T-cell (primary cell): Measurements from ENCODE around the gene PTPRR. TPM values are rescaled to one million over a fixed set of nuclear protein-coding genes. Genes with fewer than 3 reads are reported as not detected.

ENCODE experiments used
- ATAC-seq, 4 experiments: fragments of 200-7000 bp in 3 of 4; fragments of 150-1000 bp in 1 of 4; cut with Tn5 transposase; replicated peaks in 1 of 4; 1 replicate in 3 of 4; 2 replicates in 1 of 4; pipeline ENCODE4 v1.10.0; 2021; ENCODE audit warnings: moderate library complexity in 3 of 4, mild to moderate bottlenecking in 2 of 4, moderate number of reproducible peaks in 1 of 4
- CTCF ChIA-PET, 2 donors: fragments of 300-600 bp; sonication (Branson Sonifier 250); formaldehyde crosslinking; loops; one replicate each; lab custom pipeline; 2022; ENCODE audit warnings: antibody characterized with exemption in 2 of 2; lab: Charles Lee
- POLR2A ChIA-PET, 2 donors: fragments of 300-600 bp; sonication (Branson Sonifier 250); formaldehyde crosslinking; loops; one replicate each; lab custom pipeline; 2022; ENCODE audit warnings: antibody characterized with exemption in 2 of 2; lab: Charles Lee
- DNase-seq, 35 experiments: peaks; one replicate each; pipeline versions ENCODE4 v3.0.0 to v3.0.0-alpha.2; 2013 to 2023
- H3K27ac ChIP-seq: one replicate; pipeline ENCODE4 v1.5.1; 2013; ENCODE audit warnings: low read length
- H3K27me3 ChIP-seq, 2 experiments: replicated peaks in 1 of 2; 1 replicate in 1 of 2; 2 replicates in 1 of 2; pipeline versions ENCODE4 v1.6.1 to v1.7.0; 2013; ENCODE audit warnings: low read length in 1 of 2, mixed read lengths in 1 of 2; ENCODE audit not compliant: control insufficient read depth in 2 of 2, insufficient read depth in 2 of 2; ENCODE audit errors: extremely low read depth in 1 of 2
- H3K36me3 ChIP-seq, 2 donors: 1 replicate in 1 of 2; 2 replicates in 1 of 2; pipeline versions ENCODE4 v1.6.1 to v1.7.0; 2013; ENCODE audit warnings: low read length in 1 of 2; ENCODE audit not compliant: control insufficient read depth in 2 of 2, insufficient read depth in 1 of 2; ENCODE audit errors: extremely low read depth in 1 of 2
- H3K4me1 ChIP-seq, 2 experiments: 1 replicate in 1 of 2; 2 replicates in 1 of 2; pipeline versions ENCODE4 v1.6.1 to v1.7.0; 2013; ENCODE audit warnings: low read length in 2 of 2, mixed read lengths in 1 of 2; ENCODE audit not compliant: insufficient read depth in 2 of 2, control insufficient read depth in 1 of 2; ENCODE audit errors: extremely low read depth in 1 of 2
- H3K4me3 ChIP-seq, 2 donors: 1 replicate in 1 of 2; 2 replicates in 1 of 2; pipeline versions ENCODE4 v1.5.1 to v1.7.0; 2013; ENCODE audit warnings: mild to moderate bottlenecking in 2 of 2, low read length in 1 of 2, moderate library complexity in 1 of 2; ENCODE audit not compliant: control insufficient read depth in 1 of 2; ENCODE audit errors: extremely low read depth in 1 of 2
- H3K9me3 ChIP-seq: 2 replicates; pipeline ENCODE4 v1.7.0; 2013
- H3K27ac Mint-ChIP-seq, 2 donors: one replicate each; pipeline ENCODE4 v1.8.0; 2020 to 2021; ENCODE audit warnings: mild to moderate bottlenecking in 2 of 2, mixed read lengths in 2 of 2
- H3K27me3 Mint-ChIP-seq, 2 donors: one replicate each; pipeline ENCODE4 v1.8.0; 2021 to 2022; ENCODE audit warnings: mixed read lengths in 2 of 2
- H3K36me3 Mint-ChIP-seq: one replicate; pipeline ENCODE4 v1.8.0; 2021; ENCODE audit warnings: mixed read lengths
- H3K4me1 Mint-ChIP-seq, 3 donors: one replicate each; pipeline ENCODE4 v1.8.0; 2020 to 2022; ENCODE audit warnings: mixed read lengths in 3 of 3, mild to moderate bottlenecking in 1 of 3
- H3K4me3 Mint-ChIP-seq, 3 donors: one replicate each; pipeline ENCODE4 v1.8.0; 2020 to 2022; ENCODE audit warnings: mild to moderate bottlenecking in 3 of 3, mixed read lengths in 3 of 3, moderate library complexity in 3 of 3
- H3K9me3 Mint-ChIP-seq, 3 donors: one replicate each; pipeline ENCODE4 v1.8.0; 2020 to 2022; ENCODE audit warnings: mixed read lengths in 3 of 3
- WGBS: methylation state at CpG from one replicate; pipeline ENCODE4 v1.1.5; 2013; ENCODE audit warnings: missing lambda C conversion rate; ENCODE audit not compliant: insufficient coverage; 5-methylcytosine and 5-hydroxymethylcytosine counted together
- total RNA-seq, 35 experiments: library from RNA in 6 of 35; stranded (reverse) in 6 of 35; fragments of 120-200 nt in 1 of 35; gene quantifications; one replicate each; pipeline versions ENCODE4 v1.2.1 to v1.2.4 and lab custom pipeline; 2013 to 2026

PTPRR gene
- total RNA-seq, 5 donors from 2014 or later (not counting 1 experiment from before 2014, with no cell fraction given) = not detected

DNA sequence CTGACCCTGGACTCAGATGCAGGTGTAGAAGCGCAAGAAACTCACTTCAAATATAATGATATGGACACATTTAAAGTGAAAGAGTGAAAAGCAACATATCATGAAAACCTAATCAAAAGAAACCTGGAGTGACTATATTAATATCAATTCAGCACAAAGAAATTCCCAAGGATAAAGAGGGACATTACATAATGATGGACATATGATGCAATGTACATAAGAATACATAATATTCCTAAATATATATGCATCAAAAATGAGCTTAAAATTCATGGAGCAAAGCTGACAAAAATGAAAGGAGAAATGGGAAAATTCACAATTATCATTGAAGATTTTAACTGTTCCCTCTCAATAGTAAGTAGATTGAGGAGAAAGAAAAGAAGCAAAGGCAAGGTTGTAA lies 24.6 kb downstream of the PTPRR start:
- no peaks in the 10 kb centered on the region for H3K4me1 Mint-ChIP-seq
- no peak overlapping the region for H3K27ac Mint-ChIP-seq
- no peak overlapping the region for H3K4me3 ChIP-seq
- H3K36me3 ChIP-seq = no peaks in the 10 kb centered on the region
- ChIA-PET POLR2A (no interaction called here), CTCF (no interaction called here)
- no peaks in the 10 kb centered on the region for H3K9me3 ChIP-seq
- peaks cover 0 to 3% of the 10 kb centered on the region in 2 donors for H3K27me3 Mint-ChIP-seq
- no peak overlapping the region for H3K4me3 Mint-ChIP-seq
- H3K4me1 ChIP-seq = no peaks in the 10 kb centered on the region
- H3K27me3 ChIP-seq = no peaks in the 10 kb centered on the region
- DNase-seq (no peak), ATAC-seq (no peak)
- no peak overlapping the region for H3K27ac ChIP-seq
- H3K36me3 Mint-ChIP-seq = no peaks in the 10 kb centered on the region
- H3K9me3 Mint-ChIP-seq = peaks cover 6 to 14% (median 12%) of the 10 kb centered on the region in 3 donors
- no CpG with 5 or more reads among the region's 1 CpG for WGBS

GRCh38 chr12:70892593-70892992 lies 27.9 kb downstream of the PTPRR start:
- Histone ChIP-seq H3K4me3 (no peak overlapping the region), H3K4me1 (no peaks in the 10 kb centered on the region), H3K27me3 (peaks cover 0 to 2% of the 10 kb centered on the region in 2 experiments), H3K27ac (no peak overlapping the region), H3K36me3 (no peaks in the 10 kb centered on the region), H3K9me3 (no peaks in the 10 kb centered on the region)
- ChIA-PET CTCF (no interaction called here), POLR2A (no interaction called here)
- Mint-ChIP-seq H3K27me3 (peaks cover 0 to 3% of the 10 kb centered on the region in 2 donors), H3K27ac (no peak overlapping the region), H3K4me1 (no peaks in the 10 kb centered on the region), H3K36me3 (no peaks in the 10 kb centered on the region), H3K9me3 (peaks cover 8 to 12% (median 8%) of the 10 kb centered on the region in 3 donors), H3K4me3 (no peak overlapping the region)
- no peak for DNase-seq
- no CpG with 5 or more reads among the region's 5 CpGs for WGBS
- ATAC-seq = no peak

- H3K4me3 Mint-ChIP-seq = no peak overlapping the region
- ChIA-PET POLR2A (no interaction called here), CTCF (no interaction called here)
- H3K9me3 Mint-ChIP-seq = peaks cover 5 to 9% (median 6%) of the 10 kb centered on the region in 3 donors
- DNase-seq = no peak
- ATAC-seq = no peak
- H3K4me1 Mint-ChIP-seq = no peaks in the 10 kb centered on the region
- Histone ChIP-seq H3K27me3 (peaks cover 0 to 2% of the 10 kb centered on the region in 2 experiments), H3K4me1 (no peaks in the 10 kb centered on the region), H3K27ac (no peak overlapping the region), H3K9me3 (no peaks in the 10 kb centered on the region), H3K36me3 (no peaks in the 10 kb centered on the region), H3K4me3 (no peak overlapping the region)
- no CpG with 5 or more reads among the region's 1 CpG for WGBS
- peaks cover 0 to 1% of the 10 kb centered on the region in 2 donors for H3K27me3 Mint-ChIP-seq
- no peaks in the 10 kb centered on the region for H3K36me3 Mint-ChIP-seq
- H3K27ac Mint-ChIP-seq = no peak overlapping the region
Measured at GRCh38 chr12:70890895-70891832, 29.4 kb downstream of the PTPRR start.

DNA sequence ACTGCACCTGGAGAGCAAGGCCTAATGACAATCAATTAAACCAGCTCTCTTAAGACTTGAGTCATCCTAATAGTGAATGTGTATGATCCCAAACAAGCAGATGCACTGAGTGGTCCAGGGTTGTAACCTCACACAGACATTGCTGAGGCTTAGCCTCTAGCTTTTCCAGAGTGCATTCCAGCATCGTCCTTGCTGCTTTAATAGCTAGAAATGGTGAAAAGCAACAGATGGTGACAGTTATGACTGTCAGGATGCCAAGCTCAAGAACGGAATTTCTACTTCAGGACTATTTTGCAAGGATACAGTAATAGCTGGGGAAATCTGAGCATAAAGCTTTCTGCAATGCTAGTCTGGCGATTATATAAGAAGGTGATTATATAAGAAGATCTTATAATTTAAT lies 34.6 kb downstream of the PTPRR start:
- H3K27me3 ChIP-seq = peaks cover 0 to 2% of the 10 kb centered on the region in 2 experiments
- no peaks in the 10 kb centered on the region for H3K4me1 ChIP-seq
- ChIA-PET CTCF (no interaction called here), POLR2A (no interaction called here)
- no peaks in the 10 kb centered on the region for H3K36me3 ChIP-seq
- no peak overlapping the region for H3K4me3 Mint-ChIP-seq
- no peaks in the 10 kb centered on the region for H3K27me3 Mint-ChIP-seq
- H3K4me3 ChIP-seq = no peak overlapping the region
- no peaks in the 10 kb centered on the region for H3K36me3 Mint-ChIP-seq
- H3K27ac Mint-ChIP-seq = no peak overlapping the region
- H3K9me3 ChIP-seq = no peaks in the 10 kb centered on the region
- no peaks in the 10 kb centered on the region for H3K4me1 Mint-ChIP-seq
- DNase-seq (no peak), ATAC-seq (no peak)
- WGBS = 57% methylated on average over 1 of the region's 3 CpGs
- peaks cover 0 to 5% (median 0%) of the 10 kb centered on the region in 3 donors for H3K9me3 Mint-ChIP-seq
- H3K27ac ChIP-seq = no peak overlapping the region

- no peak overlapping the region for H3K4me3 ChIP-seq
- H3K36me3 Mint-ChIP-seq = no peaks in the 10 kb centered on the region
- no peaks in the 10 kb centered on the region for H3K27me3 Mint-ChIP-seq
- no peaks in the 10 kb centered on the region for H3K4me1 ChIP-seq
- no peaks in the 10 kb centered on the region for H3K36me3 ChIP-seq
- no peak overlapping the region for H3K4me3 Mint-ChIP-seq
- H3K27ac Mint-ChIP-seq = no peak overlapping the region
- WGBS = 33% methylated on average over 1 of the region's 1 CpG
- H3K9me3 Mint-ChIP-seq = no peaks in the 10 kb centered on the region
- ChIA-PET CTCF (no interaction called here), POLR2A (no interaction called here)
- no peak for DNase-seq
- no peaks in the 10 kb centered on the region for H3K9me3 ChIP-seq
- peaks cover 0 to 2% of the 10 kb centered on the region in 2 experiments for H3K27me3 ChIP-seq
- no peak overlapping the region for H3K27ac ChIP-seq
- ATAC-seq = no peak
- no peaks in the 10 kb centered on the region for H3K4me1 Mint-ChIP-seq
Measured at GRCh38 chr12:70883855-70884254, 36.7 kb downstream of the PTPRR start.

DNA sequence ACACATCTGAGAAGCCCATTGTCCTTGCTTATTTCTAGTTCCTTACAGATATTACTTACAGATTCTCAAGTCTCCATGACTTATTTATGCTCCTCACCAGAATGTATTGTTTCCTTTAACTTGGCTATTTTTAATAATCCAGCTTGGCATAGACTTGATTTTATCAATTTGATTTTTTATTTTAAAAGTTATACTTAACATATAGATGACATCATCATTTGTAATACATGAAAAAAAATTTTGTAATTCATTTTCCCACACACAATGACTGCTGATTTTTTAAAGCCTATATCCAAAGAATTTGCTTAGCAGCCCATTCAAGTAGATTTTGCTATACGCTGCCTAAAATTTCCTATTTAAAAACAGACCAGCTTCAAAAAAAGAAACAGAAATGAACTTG lies 39.8 kb downstream of the PTPRR start:
- H3K36me3 ChIP-seq = no peaks in the 10 kb centered on the region
- WGBS = no CpG with 5 or more reads among the region's 1 CpG
- no peak for ATAC-seq
- Mint-ChIP-seq H3K4me3 (no peak overlapping the region), H3K36me3 (no peaks in the 10 kb centered on the region), H3K27me3 (no peaks in the 10 kb centered on the region), H3K27ac (no peak overlapping the region), H3K4me1 (no peaks in the 10 kb centered on the region), H3K9me3 (peaks cover 0 to 4% (median 3%) of the 10 kb centered on the region in 3 donors)
- POLR2A ChIA-PET = no interaction called here
- H3K9me3 ChIP-seq = no peaks in the 10 kb centered on the region
- no peak overlapping the region for H3K4me3 ChIP-seq
- CTCF ChIA-PET = no interaction called here
- no peaks in the 10 kb centered on the region for H3K27me3 ChIP-seq
- H3K27ac ChIP-seq = no peak overlapping the region
- no peaks in the 10 kb centered on the region for H3K4me1 ChIP-seq
- DNase-seq = no peak
